Epithelial cell of esophagus (primary cell): Measurements from ENCODE around the gene EWSR1.
"Not testable (repeated sequence)": the region's sequence is repeated elsewhere in the genome, so short reads cannot be mapped to it uniquely, and the experiment has no call there.

Experiments
- DNase-seq: peaks from one replicate; pipeline ENCODE4 v3.0.0; 2010; ENCODE audit warnings: low read depth
- H3K4me3 ChIP-seq: 2 replicates; pipeline ENCODE4 v1.5.1; 2011; ENCODE audit warnings: mild to moderate bottlenecking, low read length, control low read depth
- TF ChIP-seq, protein P1 (sequence below): IDR thresholded peaks from 2 replicates; pipeline ENCODE4 v1.5.1; 2011; ENCODE audit warnings: low read depth, mild to moderate bottlenecking, low read length, control low read depth, inconsistent platforms; ENCODE audit not compliant: insufficient read depth; ENCODE audit errors: missing control alignments

Gene EWSR1

DNA sequence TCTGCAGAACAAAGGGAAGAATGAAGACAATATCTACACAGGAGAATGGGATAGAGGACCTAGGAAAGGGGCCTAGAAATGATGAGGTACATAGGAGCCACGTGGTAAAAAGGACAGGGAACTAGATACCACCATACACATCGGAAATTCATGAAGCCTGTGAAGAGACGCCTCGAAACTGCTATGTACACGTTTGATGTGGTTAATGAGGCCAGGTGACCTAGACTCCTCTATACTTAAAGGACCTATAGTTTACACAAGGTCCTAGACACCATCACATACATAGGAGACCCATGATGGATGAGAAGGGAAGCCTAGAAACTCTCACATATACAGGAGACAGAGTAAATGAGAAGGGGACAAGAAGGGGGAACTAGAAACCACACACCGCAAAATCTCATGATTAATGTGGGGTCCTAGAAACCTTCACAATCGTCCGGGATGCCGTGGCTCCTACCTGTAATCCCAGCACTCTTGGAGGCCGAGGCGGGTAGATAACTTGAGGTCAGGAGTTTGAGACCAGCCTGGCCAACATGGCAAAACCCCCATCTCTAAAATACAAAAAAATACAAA is 24.1 kb upstream of the EWSR1 start:
- no peak overlapping the region for H3K4me3 ChIP-seq
- TF ChIP-seq, protein P1, sequence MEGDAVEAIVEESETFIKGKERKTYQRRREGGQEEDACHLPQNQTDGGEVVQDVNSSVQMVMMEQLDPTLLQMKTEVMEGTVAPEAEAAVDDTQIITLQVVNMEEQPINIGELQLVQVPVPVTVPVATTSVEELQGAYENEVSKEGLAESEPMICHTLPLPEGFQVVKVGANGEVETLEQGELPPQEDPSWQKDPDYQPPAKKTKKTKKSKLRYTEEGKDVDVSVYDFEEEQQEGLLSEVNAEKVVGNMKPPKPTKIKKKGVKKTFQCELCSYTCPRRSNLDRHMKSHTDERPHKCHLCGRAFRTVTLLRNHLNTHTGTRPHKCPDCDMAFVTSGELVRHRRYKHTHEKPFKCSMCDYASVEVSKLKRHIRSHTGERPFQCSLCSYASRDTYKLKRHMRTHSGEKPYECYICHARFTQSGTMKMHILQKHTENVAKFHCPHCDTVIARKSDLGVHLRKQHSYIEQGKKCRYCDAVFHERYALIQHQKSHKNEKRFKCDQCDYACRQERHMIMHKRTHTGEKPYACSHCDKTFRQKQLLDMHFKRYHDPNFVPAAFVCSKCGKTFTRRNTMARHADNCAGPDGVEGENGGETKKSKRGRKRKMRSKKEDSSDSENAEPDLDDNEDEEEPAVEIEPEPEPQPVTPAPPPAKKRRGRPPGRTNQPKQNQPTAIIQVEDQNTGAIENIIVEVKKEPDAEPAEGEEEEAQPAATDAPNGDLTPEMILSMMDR, result no peak
- no peak for DNase-seq

DNA sequence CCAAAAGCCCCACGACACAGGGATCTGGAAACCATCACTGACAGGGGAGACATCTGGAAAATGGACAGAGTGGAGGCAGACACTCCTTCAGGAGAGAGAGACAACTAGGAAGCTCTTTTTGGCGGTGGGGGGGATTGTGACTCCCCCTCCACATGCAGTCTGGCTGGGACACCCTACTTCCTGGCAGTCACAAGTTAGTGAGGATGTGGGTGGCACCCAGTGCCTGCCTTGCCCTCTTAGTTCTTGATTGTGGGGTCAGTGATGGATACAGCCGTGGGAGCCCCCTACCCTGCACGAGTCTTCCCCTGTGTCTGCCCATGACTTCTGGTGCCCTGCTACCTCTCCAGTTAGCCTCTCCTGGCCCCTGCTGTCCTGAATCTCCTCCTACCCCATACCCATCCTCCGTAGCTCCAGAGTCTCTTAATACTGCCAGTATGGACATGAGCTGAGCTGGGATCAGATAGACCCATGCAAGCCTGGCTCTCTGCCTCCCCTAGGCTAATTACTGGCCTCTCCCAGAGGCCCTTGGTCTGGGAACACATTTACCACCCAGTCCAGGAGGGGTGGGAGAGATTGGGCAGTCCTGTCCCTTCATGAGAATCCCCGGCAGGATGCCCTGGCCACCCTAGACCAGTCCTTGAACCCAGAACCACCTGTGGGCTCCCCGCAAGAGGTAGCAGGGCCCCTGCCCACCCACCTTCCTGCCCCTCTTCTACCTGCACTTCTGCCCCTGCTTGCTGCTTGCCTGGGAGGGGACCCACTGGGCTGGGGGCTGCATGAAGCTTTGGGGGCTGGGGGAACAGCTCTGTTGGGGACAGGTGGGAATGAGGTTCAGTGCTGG is 23.1 kb upstream of the EWSR1 start:
- H3K4me3 ChIP-seq, result no peak overlapping the region
- no peak for DNase-seq
- TF ChIP-seq, protein P1, result no peak

DNA sequence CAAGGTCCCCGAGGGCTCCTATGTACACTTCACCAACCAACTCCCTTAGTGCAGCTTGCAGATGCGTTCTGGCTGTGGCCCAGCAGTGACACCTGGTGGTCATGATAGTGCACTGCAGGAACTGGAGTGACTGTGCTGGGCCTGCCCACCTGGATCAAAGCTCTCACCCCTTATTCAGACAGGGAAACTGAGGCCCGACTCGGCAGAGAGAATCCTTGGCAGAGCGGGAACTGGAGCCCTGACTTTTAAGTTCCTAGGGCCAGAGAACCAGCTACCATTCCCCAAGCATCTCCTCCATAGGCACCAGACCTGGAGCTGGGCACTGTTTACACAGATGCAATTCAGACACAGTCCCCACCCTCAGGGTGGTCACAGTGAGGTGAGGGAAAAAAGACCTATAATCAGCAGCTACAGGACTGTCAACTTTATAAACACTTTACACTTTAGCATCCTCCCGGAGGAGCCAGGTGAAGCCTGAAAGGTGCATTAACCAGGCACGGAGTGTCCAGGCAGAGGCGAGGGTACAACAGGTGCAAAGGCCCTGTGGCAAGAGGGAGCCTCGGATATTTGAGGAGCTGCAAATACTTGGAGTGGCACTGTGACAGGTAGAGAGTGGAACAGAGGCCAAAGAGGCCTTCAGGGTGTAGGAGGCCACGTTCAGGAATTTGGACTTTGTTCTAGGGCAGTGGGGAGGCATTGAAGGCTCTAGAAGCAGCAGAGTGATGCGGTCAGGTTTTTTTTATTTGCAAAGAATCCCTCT is 22.3 kb upstream of the EWSR1 start:
- TF ChIP-seq, protein P1, result peak; percentile 99
- peak; percentile 64 for DNase-seq
- H3K4me3 ChIP-seq, result no peak overlapping the region

DNA sequence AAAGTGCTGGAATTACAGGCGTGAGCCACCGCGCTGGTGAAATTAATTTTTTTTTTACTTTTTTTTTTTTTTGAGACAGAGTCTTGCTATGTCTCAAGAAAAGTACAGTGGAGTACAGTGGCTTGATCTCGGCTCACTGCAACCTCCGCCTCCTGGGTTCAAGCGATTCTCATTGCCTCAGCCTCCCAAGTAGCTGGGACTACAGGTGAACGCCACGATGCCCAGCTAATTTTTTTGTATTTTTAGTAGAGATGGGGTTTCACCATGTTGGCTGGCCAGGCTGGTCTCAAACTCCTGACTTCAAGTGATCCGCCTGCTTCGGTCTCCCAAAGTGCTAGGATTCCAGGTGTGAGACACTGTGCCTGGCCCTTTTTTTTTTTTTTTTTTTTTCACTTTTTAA is 20.2 kb upstream of the EWSR1 start:
- DNase-seq, H3K4me3 ChIP-seq: not testable (repeated sequence)

DNA sequence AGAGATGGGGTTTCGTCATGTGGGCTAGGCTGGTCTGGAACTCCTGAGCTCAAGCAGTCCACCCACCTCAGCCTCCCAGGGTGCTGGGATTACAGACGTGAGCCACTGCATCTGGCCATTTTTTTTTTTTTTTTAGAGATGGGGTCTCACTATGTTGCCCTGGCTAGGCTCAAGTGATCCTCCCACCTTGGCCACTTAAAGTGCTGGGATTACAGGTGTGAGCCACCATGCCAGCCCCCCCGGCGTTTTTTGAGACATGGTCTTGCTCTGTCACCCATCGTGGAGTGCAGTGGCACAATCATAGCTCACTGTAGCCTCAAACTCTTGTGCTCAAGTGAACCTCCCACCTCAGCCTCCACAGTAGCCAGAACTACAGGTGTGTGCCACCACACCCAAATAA is 16.8 kb upstream of the EWSR1 start:
- TF ChIP-seq, protein P1, result no peak
- no peak overlapping the region for H3K4me3 ChIP-seq
- no peak for DNase-seq

DNA sequence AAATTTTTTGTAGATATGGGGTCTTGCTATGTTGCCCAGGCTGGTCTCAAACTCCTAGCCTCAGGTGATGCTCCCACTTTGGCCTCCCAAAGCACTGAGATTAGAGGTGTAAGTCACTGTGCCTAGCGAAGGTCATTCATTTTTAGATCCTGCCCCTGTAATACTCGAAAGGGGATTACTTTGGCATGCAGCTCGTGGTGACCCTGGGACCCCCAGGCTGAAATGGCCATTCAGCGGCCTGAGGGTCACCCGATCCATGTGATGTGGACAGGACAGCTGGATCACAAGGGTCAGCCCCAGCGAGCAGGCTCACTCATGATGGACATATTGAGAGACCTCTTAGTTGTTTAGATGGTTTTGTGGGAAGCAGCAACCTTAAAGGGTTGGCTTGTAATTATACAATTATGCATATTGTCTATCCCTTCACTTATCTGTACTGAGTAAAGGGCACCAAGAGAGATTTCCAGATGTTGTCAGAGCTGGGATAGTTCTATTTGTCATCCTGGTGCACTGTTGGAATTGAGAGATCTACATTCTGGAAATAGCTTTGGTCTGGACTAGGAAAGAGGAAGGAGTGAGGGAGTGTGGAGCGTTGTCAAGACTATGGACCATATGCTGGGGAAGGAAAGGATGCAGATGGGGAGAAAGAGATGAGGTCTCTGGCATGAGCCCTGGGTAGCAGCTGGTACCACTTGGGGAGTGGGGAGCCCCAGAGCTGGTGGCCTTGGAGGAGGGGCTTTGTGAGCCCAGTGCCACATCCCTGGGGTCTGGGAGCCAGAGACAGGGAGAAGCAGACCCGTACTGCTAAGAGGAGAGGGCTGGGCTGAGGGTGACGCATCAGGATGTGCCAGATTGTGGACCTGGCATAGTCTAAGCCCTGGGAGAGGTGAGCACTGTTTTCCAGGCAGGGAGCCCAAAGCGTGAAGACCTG is 15.8 kb upstream of the EWSR1 start:
- TF ChIP-seq, protein P1, result no peak
- H3K4me3 ChIP-seq, result no peak overlapping the region
- no peak for DNase-seq
